ENCODE measurements around the gene TMPRSS4. TPM values are rescaled to one million over a fixed set of nuclear protein-coding genes. Genes with fewer than 3 reads are reported as not detected.

TMPRSS4 gene
- total RNA-seq, 1 experiment from 2014 or later, result 1.4 TPM

DNA sequence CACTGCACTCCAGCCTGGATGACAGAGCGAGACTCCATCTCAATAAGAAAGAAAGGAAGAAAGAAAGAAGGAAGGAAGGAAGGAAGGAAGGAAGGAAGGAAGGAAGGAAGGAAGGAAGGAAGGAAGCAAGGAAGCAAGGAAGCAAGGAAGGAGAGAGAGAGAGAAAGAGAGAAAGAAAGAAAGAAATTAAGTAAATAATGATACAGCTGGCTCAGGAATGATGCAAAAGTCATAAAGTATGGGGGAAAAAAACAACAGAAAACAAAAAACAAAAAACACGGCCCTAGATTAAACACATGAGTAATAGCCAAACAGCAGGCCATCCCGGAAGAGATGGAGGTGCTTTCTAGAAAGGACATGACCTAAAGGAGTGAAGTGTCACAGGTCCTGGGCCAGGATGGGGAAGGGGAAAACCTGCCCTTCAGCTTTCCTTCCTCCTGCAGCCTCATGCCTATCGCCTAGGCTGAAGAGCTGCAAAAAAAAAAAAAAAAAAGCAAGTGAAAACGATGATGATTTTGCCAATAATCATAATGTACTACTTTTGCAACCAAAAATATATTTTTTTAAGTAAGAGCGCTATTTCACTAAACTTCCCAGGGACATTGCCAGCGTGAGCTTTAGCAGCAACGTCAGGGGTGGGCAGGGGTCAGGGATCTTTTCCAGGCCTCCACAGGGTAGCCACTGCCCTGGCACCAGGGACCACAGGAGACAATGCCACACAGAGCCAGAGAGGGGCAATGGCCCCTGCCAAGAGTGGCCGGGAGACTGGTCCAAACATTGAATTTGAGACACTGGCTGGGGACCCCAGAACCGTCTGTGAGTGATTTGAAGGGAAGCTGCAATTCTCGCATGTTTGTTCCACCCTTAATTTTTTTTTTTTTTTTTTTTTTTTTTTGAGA, 28.2 kb upstream of the TMPRSS4 start:
- Mint-ChIP-seq H3K4me1 (peaks cover 3% of the 10 kb centered on the region; the same call in 1 of the 2 replicates), H3K9me3 (no peaks in the 10 kb centered on the region), H3K4me3 (no peak overlapping the region), H3K27ac (no peak overlapping the region), H3K36me3 (no peaks in the 10 kb centered on the region), H3K27me3 (ENCODE audit: low read depth) (no peaks in the 10 kb centered on the region)
- CTCF ChIA-PET, result interaction anchor here (0.6 to 1.4 kb wide), 7 partner anchors 70 to 546 kb away, joined by 3 to 4 read pairs (median 3); no protein-coding TSS in a partner anchor
- no peak for ATAC-seq
- POLR2A ChIA-PET, result interaction anchor here (0.6 to 0.7 kb wide), 2 partner anchors 96 to 133 kb away, joined by 3 to 5 read pairs; no protein-coding TSS in a partner anchor
- DNase-seq (ENCODE audit: low spot score), result no peak
- TF ChIP-seq SOX15 (CRISPR knock-in tag; IDR thresholded peaks at IDR 0.05) (no peak), NR2C2 (CRISPR knock-in tag; IDR thresholded peaks at IDR 0.05) (no peak), RELA (CRISPR knock-in tag; IDR thresholded peaks at IDR 0.05; ENCODE audit: borderline replicate concordance) (no peak), SMAD3 (CRISPR knock-in tag; IDR thresholded peaks at IDR 0.05; ENCODE audit: borderline replicate concordance) (no peak), ZNF396 (CRISPR knock-in tag; IDR thresholded peaks at IDR 0.05; ENCODE audit: borderline replicate concordance) (no peak), ATF1 (CRISPR knock-in tag; IDR thresholded peaks at IDR 0.05) (no peak)
- TF ChIP-seq, protein P1, sequence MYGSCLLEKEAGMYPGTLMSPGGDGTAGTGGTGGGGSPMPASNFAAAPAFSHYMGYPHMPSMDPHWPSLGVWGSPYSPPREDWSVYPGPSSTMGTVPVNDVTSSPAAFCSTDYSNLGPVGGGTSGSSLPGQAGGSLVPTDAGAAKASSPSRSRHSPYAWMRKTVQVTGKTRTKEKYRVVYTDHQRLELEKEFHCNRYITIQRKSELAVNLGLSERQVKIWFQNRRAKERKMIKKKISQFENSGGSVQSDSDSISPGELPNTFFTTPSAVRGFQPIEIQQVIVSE (CRISPR knock-in tag; IDR thresholded peaks at IDR 0.05; ENCODE audit: borderline replicate concordance), result no peak
- TF ChIP-seq, protein P2, sequence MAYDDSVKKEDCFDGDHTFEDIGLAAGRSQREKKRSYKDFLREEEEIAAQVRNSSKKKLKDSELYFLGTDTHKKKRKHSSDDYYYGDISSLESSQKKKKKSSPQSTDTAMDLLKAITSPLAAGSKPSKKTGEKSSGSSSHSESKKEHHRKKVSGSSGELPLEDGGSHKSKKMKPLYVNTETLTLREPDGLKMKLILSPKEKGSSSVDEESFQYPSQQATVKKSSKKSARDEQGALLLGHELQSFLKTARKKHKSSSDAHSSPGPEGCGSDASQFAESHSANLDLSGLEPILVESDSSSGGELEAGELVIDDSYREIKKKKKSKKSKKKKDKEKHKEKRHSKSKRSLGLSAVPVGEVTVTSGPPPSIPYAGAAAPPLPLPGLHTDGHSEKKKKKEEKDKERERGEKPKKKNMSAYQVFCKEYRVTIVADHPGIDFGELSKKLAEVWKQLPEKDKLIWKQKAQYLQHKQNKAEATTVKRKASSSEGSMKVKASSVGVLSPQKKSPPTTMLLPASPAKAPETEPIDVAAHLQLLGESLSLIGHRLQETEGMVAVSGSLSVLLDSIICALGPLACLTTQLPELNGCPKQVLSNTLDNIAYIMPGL (CRISPR knock-in tag; IDR thresholded peaks at IDR 0.05), result no peak
- TF ChIP-seq, protein P3, sequence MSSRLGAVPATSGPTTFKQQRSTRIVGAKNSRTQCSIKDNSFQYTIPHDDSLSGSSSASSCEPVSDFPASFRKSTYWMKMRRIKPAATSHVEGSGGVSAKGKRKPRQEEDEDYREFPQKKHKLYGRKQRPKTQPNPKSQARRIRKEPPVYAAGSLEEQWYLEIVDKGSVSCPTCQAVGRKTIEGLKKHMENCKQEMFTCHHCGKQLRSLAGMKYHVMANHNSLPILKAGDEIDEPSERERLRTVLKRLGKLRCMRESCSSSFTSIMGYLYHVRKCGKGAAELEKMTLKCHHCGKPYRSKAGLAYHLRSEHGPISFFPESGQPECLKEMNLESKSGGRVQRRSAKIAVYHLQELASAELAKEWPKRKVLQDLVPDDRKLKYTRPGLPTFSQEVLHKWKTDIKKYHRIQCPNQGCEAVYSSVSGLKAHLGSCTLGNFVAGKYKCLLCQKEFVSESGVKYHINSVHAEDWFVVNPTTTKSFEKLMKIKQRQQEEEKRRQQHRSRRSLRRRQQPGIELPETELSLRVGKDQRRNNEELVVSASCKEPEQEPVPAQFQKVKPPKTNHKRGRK (CRISPR knock-in tag; IDR thresholded peaks at IDR 0.05; ENCODE audit: borderline replicate concordance), result 0 out of 2 replicates have a peak, but pooled peaks have one; percentile 23

DNA sequence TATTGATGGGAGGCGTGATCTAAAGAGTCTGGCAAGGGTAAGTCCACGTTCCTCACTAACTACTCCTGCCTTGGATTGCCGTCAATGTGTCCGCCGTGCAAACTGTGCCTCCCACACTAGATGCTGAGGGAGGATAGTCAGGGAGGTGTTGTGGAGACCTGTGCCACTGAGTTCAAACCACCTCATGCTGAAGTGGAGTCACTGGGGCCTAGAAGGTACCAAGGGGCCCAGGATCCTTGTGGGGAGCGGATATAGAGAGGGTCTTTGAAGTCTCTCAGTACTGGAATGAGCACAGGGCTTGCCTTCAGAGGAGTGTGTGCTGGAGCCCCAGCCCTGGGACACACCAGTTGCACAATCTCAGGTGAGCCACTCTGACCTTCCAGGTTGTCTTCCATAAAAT, 27.1 kb upstream of the TMPRSS4 start:
- Mint-ChIP-seq H3K36me3 (no peaks in the 10 kb centered on the region), H3K9me3 (no peaks in the 10 kb centered on the region), H3K4me1 (peaks cover 3% of the 10 kb centered on the region; the same call in 1 of the 2 replicates), H3K4me3 (no peak overlapping the region), H3K27ac (no peak overlapping the region), H3K27me3 (ENCODE audit: low read depth) (no peaks in the 10 kb centered on the region)
- no peak for ATAC-seq
- DNase-seq (ENCODE audit: low spot score), result no peak
- POLR2A ChIA-PET, result no interaction called here
- TF ChIP-seq NFATC4 (CRISPR knock-in tag; IDR thresholded peaks at IDR 0.05) (no peak), FOXK1 (CRISPR knock-in tag; IDR thresholded peaks at IDR 0.05) (no peak), RELA (CRISPR knock-in tag; IDR thresholded peaks at IDR 0.05; ENCODE audit: borderline replicate concordance) (no peak)
- TF ChIP-seq, protein P4, sequence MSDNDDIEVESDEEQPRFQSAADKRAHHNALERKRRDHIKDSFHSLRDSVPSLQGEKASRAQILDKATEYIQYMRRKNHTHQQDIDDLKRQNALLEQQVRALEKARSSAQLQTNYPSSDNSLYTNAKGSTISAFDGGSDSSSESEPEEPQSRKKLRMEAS (CRISPR knock-in tag; IDR thresholded peaks at IDR 0.05), result no peak
- CTCF ChIA-PET, result interaction anchor here (1.4 kb wide), 1 partner anchor 241 kb away, joined by 4 read pairs; no protein-coding TSS in a partner anchor

DNA sequence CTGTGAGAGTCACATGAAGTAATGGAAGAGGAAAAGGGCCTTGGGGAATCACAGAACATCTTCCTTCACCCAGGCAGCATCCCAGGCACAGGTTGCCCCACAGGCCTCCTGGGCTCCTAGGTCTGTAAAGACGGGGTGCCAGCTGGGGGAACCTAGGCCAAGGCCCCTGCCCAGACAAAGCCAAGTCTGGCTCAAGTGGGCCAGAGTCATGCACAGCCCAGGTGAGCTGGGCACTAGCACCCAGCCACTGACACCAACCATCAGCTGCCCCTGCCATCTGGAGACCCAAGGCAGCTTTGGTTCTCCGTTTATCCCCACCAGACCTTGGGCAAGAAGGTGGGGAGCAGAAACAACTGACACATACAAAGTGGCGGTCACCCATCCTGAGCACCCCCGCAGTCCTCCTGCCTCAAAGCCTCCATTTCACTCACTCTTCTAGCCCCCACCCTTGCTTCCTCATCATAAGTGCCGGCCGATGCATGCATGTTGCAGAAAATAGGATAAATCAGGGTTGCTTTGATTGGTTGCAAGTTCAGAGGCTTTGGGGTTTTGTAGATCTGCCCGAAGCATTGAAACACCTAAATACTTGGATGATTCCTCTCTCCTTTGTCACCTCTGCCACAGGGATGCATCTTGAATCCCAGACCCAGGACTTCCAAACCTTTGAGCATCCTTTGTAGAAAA, 26.5 kb upstream of the TMPRSS4 start:
- Mint-ChIP-seq H3K9me3 (no peaks in the 10 kb centered on the region), H3K27ac (no peak overlapping the region), H3K27me3 (ENCODE audit: low read depth) (no peaks in the 10 kb centered on the region), H3K36me3 (no peaks in the 10 kb centered on the region), H3K4me3 (no peak overlapping the region), H3K4me1 (peaks cover 3% of the 10 kb centered on the region; the same call in 1 of the 2 replicates)
- ATAC-seq (no peak), DNase-seq (ENCODE audit: low spot score) (no peak)
- CTCF ChIA-PET, result interaction anchor here (1.0 to 1.2 kb wide), 2 partner anchors 13 to 243 kb away, joined by 3 to 4 read pairs; no protein-coding TSS in a partner anchor
- POLR2A ChIA-PET, result no interaction called here
- no peak for TF ChIP-seq ZNF423 (CRISPR knock-in tag; IDR thresholded peaks at IDR 0.05)
- TF ChIP-seq, protein P4 (CRISPR knock-in tag; IDR thresholded peaks at IDR 0.05), result no peak
- no peak for TF ChIP-seq FOXJ3 (CRISPR knock-in tag; IDR thresholded peaks at IDR 0.05; ENCODE audit: borderline replicate concordance)
- TF ChIP-seq, protein P5, sequence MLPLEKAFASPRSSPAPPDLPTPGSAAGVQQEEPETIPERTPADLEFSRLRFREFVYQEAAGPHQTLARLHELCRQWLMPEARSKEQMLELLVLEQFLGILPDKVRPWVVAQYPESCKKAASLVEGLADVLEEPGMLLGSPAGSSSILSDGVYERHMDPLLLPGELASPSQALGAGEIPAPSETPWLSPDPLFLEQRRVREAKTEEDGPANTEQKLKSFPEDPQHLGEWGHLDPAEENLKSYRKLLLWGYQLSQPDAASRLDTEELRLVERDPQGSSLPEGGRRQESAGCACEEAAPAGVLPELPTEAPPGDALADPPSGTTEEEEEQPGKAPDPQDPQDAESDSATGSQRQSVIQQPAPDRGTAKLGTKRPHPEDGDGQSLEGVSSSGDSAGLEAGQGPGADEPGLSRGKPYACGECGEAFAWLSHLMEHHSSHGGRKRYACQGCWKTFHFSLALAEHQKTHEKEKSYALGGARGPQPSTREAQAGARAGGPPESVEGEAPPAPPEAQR (CRISPR knock-in tag; IDR thresholded peaks at IDR 0.05), result no peak
- no peak for TF ChIP-seq ESRRA (CRISPR knock-in tag; IDR thresholded peaks at IDR 0.05; ENCODE audit: borderline replicate concordance)
- TF ChIP-seq EMX1 (CRISPR knock-in tag; IDR thresholded peaks at IDR 0.05), result no peak
- no peak for TF ChIP-seq TEAD1 (CRISPR knock-in tag; IDR thresholded peaks at IDR 0.05)
- TF ChIP-seq, protein P6, sequence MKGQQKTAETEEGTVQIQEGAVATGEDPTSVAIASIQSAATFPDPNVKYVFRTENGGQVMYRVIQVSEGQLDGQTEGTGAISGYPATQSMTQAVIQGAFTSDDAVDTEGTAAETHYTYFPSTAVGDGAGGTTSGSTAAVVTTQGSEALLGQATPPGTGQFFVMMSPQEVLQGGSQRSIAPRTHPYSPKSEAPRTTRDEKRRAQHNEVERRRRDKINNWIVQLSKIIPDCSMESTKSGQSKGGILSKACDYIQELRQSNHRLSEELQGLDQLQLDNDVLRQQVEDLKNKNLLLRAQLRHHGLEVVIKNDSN (CRISPR knock-in tag; IDR thresholded peaks at IDR 0.05), result no peak
- TF ChIP-seq CBFB (CRISPR knock-in tag; IDR thresholded peaks at IDR 0.05; ENCODE audit: low read depth), result no peak
- TF ChIP-seq, protein P3 (CRISPR knock-in tag; IDR thresholded peaks at IDR 0.05; ENCODE audit: borderline replicate concordance), result no peak

All from WTC11 (cell line).